LoVo (cell line): Measurements from ENCODE around the gene FUT4.
"Not testable (repeated sequence)": the region's sequence is repeated elsewhere in the genome, so short reads cannot be mapped to it uniquely, and the experiment has no call there.

Source experiments
- DNase-seq: peaks from one replicate; pipeline ENCODE4 v3.0.0-alpha.2; 2016; ENCODE audit warnings: low spot score

The FUT4 gene

DNA sequence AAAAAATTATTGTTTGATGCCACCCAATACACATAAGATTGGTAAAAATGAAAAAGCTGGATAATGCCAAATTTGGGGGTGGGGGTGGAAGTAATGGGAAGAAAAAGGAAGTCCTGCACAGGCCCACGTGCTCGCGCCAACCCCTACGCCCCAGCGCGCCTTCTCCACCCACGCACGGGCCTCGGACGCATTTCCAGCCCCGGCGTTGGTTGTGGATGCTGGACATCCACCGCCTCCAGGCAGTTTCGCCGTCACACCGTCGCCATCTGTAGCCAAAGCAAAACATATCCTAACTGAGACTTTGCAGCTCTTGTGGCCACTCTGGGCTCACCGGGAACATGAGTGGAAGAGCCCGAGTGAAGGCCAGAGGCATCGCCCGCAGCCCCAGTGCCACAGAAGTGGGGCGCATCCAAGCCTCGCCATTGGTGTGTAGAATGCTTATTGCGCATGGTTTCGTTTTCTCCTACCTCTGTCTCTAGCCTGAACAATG is 23.5 kb downstream of the FUT4 start, which contains the start of gene PIWIL4:
TSS of gene PIWIL4 (plus strand) at position 188 of the 490 bp plus-strand sequence. CDS start at position 339, 151 bp downstream.
- DNase-seq = no peak

DNA sequence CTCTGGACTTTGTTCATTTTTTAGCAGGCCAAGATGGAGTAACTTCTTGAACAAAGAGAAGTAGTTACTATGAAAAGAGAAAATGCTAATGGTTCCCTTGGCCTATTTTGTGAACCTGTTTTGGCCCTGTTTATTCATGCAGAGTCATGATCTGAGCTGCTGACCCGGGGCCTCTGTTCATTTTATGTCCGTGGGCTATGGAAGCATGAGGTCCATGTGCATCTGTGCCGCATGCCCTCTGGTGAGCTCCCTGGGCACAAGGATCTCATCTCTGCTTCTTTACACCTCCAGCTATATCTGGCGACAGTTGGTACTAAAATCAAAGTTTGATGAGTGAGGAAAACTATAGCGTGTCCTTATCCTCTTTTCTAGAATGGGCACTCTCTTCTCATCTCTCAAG is 24.5 kb downstream of the FUT4 start:
- DNase-seq = no peak

DNA sequence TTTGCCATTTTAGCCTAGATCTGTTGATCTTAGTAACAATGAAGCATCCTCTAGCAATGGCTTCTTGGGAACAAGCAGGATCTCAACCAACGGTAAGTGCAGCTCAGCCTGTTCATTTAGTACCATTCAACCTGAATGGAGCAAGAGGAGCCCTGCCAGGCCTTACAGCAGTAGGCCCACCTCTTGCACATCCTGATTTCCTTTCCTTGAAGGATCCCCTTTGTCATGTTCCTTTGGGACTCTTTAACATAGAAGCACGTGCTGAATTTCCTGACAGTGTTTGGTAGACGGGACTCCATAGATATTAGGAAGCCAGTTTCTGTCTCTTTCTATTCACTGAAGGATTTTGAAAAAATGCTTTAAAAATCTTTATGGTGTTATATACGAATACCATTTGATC is 25.0 kb downstream of the FUT4 start:
- DNase-seq = no peak

DNA sequence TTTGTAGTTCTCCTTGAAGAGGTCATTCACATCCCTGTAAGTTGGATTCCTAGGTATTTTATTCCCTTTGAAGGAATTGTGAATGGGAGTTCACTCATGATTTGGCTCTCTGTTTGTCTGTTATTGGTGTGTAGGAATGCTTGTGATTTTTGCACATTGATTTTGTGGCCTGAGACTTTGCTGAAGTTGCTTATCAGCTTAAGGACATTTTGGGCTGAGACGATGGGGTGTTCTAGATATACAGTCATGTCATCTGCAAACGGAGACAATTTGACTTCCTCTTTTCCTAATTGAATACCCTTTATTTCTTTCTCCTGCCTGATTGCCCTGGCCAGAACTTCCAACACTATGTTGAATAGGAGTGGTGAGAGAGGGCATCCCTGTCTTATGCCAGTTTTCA is 29.3 kb downstream of the FUT4 start:
- not testable (repeated sequence) for DNase-seq

DNA sequence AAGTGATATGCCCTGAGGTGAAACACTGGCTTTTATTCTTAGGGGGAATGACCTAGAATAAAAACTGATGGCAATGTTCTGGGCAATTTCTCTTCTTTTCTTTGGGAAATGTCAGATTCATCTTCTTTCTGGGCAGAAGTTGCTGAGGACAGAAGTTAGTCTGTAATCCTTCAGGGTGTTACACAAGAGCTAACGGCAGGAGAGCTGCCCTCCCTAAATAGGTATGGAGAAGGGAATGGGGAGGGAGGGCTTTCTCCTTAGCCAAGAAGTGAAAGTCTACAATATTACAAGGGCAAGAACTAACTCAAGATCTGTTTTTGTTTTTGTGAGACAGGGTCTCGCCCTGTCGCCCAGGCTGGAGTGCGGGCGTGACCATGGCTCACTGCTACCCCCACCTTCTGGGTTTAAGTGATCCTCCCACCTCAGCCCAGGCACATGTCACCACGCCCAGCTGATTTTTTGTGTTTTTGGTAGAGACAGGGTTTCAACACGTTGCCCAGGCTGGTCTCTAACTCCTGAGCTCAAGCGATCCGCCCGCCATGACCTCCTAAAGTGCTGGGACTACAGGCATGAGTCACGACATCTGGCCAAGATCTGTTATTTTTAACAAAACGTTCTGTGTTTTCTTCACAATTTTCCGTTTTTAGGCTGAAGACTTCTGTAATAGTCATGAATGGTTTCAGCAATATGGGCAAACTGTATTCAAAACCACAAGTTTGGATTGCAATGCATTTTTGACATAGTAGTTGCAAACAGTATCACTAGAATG is 30.7 kb downstream of the FUT4 start:
- no peak for DNase-seq

DNA sequence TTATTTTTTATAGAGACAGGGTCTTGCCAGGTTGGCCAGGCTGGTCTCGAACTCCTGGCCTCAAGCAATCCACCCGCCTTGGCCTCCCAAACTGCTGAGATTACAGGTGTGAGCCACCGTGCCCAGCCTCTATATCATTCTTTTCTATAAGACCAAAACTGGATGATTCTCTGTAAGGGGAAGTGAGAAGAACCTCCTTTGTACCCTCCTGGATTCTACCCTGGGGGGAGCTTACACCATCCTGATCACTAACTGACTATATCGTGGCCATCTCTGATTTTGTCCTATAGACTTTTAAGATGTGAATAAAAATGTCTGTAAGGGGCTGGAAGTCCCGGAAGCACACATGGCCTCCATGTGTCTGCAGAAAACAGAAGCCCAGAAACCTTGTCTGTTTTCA is 32.6 kb downstream of the FUT4 start:
- no peak for DNase-seq

DNA sequence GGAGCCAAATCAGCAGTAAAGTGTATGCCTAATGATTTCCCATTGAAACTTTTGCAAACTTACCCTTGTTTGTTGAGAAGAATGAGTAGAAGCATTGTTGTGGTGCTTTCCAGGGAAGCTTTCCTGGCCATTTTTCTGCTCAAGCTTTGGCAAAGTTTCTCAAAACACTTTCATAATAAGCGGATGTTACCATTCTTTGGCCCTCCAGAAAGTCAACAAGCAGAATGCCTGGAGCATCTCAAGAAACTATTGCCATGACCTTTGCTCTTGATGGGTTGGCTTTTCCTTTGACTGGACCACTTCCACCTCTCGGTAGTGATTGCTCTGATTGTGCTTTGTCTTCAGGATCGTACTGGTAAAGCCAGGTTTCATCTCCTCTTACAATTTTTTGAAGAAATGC is 34.1 kb downstream of the FUT4 start:
- no peak for DNase-seq

DNA sequence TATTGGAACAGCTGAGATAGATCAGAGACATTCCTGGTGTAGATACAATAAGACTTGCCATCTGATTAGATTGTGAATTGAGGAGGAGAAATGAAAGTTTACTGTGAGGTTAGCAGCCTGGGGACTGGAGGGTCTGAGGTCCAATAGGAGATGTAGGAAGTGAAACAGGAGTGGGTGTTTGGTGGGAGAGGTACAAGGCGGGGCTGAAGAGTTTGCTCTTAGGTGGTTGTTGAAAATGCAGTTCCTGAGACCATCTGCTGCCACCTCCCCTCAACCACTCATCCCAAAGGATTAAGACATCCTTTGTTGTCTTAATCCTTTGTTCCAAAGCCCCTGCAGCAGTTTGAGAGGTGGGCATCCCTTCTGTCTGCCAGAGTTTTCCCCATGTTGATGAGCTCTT is 38.2 kb downstream of the FUT4 start:
- no peak for DNase-seq

DNA sequence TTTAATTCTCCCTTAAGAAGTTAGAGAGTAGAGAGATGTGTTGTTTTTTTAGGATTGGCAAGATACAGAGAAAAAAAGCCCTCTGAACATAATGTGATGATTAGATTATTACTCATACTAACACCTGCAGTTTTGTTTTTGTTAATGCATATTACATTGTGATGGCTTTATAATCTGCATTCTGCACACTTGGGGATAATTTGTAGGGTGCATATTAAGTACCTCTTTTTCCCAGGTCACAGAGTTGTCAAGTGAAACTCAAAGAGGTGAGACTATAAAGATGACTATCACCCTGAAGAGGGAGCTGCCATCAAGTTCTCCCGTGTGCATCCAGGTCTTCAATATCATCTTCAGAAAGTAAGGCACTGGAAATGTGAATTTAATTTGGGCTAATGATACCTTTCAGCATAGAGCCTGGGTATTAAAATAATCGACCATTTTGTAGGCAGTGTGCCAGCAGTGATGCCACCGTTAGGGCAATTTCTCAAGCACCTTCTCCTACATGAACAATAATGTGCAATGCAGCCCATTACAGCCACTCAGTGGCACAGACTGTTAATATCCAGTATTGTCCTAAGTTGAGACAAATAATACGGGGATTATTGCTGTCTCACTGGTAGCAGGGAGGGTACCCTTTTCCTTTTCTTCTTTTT is 39.6 kb downstream of the FUT4 start:
- no peak for DNase-seq

DNA sequence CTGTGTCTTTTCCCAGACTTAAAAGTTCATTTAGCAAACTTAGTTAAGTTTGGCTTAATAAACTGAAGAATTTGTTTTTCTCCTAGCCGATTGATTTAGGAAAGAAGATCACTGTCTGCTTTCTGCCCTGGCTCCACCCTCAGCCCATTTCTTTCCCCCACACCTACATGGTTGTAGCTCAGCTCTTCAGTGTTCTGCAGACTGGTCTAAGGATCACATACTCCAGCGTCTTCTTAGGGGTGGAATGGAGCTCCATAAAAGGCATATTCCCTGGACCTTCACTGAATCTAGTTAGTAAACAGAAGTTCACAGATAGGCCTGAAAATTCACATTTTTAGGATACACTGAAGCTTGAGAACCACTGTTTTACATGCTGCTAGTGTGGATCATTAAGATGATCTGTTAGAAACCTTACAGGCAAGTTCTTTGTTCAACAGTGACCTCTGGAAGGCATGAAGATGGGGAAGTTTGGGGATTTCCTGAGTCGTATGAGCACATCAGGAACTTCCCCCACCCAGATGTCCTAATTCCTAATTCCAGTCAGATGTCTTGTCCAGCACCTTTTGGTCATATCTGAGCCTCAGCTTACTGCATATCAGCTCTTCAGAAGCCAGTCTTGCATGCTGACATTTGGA is 40.3 kb downstream of the FUT4 start:
- DNase-seq = no peak

DNA sequence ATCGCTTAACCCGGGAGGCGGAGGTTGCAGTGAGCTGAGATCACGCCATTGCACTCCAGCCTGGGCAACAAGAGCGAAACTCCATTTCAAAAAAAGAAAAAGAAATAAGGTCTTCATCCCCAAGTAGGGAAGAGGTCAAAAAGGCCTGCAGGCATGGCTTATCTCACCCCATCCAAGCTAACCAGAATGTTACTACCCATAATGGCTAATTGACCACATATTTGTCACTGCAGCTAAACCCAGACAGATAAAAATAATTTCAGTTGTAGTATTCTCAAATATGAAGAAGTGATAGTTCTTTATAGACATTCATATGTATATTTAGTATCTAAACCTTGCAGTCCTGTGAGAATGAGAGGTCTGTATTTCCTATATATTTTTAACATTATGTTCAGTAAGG is 41.3 kb downstream of the FUT4 start:
- no peak for DNase-seq

DNA sequence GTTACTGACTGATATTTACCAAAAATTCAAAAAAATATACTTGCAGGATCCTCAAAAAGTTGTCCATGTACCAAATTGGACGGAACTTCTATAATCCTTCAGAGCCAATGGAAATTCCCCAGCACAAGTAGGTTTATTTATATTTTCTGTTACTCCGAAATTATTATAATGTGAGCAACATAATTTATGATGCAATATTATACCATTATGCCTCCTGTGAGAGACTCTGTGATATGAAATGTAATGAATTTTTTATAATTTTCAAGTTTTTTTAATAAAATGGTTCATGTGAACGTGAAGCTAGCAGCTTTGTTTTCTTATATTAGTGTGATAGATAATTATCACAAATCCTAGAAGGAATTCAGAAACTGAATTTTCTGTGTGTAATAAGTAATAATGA is 41.7 kb downstream of the FUT4 start:
- DNase-seq = no peak

DNA sequence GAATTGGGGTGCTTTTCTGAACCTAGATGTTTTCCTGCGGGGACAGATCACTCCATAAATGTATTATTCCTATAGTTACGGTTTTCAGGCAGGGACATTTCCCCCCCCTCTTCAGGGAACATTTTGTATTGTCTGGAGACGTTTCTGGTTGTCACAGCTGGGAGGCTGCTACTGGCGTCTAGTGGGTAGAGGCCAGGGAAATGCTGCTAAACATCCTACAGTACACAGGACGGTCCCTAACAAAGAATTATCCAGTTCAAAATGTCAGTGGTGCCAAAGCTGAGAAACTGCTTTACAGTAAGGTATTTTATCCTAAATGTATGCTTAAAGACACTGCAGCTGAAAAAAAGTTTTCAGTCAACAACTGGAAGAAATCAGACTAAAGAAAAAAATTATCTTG is 42.8 kb downstream of the FUT4 start:
- DNase-seq = no peak

DNA sequence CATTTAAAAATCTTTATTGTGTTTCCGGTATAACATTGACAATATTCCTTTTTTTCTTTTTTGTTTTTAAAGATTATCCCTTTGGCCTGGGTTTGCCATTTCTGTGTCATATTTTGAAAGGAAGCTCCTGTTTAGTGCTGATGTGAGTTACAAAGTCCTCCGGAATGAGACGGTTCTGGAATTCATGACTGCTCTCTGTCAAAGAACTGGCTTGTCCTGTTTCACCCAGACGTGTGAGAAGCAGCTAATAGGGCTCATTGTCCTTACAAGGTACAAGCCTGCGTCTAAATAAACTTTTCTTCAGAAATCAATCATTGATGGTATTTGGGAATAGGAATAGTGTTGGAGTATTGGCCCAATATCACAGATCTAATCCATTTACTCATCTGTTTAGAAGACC is 43.3 kb downstream of the FUT4 start:
- no peak for DNase-seq

DNA sequence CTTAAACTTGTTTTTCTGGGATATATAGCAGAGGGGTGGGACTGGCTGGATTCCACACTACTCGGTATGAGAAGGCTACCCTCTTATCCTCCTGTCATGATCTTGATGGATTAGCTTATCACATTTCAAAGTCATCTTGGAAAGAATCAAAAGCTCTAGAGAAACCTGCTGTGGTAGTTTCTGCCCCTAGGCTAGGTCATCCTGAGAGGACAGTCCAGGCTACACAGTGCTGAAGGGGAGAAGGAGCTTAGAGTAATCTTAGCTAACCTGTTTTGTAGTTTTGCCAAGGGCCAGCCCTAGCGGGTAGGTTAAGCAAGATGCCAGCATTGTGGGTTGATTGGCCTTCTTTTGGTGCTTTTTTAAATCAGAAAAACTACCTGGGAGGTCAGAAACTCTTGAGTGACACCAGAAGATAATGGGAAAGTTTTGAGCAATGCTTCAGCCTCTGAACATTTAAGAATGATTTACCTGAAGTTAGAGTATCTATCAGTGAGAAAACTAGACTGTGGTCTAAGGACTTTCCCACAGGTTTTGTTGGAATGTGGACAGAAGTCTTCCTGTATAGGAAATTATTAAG is 44.7 kb downstream of the FUT4 start:
- DNase-seq = no peak

DNA sequence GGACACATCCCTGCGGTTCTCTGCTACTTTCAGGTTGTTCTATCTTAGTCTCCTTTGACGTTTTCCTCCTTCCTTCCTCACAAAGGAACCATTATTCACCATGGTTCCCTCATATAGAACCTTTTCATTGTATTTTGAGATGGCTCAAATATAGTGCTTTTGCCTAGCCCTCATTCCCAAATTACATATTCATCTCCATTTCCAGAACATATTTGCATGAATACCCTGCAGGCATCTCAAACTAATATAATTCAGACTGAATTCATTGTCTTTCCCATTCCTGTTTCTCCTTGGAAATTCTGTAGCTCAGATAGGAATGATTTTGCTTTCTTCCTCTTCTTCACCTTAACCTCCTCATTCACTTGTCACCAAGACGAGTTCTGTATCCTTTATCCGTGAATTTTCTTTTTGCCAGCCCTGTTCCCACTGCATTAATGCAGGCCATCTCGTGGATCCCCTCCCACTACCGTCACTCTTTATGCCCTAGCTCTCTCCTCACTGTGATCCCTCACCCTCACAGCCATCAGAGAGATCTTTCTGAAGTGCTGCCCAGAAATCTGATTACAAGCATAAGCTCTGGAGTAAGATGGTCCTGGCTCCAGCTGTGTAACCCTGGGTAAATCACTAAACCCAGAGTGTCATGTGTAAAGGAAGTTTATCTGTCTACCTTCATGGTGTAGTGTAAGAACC is 46.8 kb downstream of the FUT4 start:
- DNase-seq = no peak

DNA sequence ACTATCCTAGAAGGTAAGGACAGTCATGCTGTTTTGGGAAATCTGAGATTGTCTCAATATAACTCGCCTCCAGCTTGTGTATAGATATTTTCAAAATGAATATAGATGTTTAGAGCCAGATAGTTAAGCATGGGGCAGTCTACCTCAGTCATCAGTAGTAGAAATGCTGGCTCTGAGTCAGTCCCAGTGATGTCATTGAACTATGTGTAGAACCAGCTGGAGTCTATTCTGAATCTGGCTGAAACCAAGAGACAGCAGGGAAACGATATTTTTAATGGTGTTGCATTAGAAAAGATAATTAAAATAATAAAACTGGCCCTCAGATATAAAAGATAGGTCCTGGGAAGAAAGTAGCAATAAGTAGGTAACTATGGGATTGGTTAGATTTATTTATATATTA is 49.3 kb downstream of the FUT4 start:
- no peak for DNase-seq

DNA sequence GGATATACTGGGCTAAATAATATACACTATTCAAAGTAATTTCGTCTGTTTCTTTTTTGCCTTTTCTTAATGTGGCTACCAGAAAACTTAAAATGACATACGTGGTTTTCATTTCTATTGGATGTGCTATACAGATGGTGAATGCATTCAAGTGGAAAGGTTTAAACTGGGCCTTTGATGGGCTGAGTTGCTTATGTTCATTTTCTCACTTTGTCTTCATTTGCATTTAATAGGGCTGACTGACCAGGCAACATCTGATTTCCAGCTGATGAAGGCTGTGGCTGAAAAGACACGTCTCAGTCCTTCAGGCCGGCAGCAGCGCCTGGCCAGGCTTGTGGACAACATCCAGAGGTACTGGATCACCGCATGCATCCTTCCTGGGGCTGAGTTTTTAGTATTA is 51.4 kb downstream of the FUT4 start:
- no peak for DNase-seq

DNA sequence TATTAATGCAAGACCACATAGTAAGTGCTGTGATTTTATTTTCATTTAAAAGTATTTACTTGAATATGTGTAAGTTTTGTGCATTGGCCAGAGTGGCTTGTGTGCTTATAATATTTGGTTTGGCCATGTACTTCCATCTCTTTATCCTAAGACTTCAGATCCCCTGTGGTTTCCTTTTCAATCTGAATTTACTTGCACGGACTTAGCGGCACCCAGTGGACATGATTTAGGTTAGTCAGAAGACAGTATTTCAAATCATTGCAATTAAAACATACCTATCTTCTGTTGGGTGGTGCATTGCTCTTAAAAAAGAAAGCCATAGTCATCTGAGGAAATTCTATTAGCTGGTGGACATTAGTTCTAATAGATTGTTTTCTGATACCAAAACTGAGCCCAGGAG is 54.2 kb downstream of the FUT4 start:
- no peak for DNase-seq
